ENCODE results near the gene CHRNG. TPM values are rescaled to one million over a fixed set of nuclear protein-coding genes. Genes with fewer than 3 reads are reported as not detected.

Gene CHRNG
- total RNA-seq, 4 donors from 2014 or later, result not detected

DNA sequence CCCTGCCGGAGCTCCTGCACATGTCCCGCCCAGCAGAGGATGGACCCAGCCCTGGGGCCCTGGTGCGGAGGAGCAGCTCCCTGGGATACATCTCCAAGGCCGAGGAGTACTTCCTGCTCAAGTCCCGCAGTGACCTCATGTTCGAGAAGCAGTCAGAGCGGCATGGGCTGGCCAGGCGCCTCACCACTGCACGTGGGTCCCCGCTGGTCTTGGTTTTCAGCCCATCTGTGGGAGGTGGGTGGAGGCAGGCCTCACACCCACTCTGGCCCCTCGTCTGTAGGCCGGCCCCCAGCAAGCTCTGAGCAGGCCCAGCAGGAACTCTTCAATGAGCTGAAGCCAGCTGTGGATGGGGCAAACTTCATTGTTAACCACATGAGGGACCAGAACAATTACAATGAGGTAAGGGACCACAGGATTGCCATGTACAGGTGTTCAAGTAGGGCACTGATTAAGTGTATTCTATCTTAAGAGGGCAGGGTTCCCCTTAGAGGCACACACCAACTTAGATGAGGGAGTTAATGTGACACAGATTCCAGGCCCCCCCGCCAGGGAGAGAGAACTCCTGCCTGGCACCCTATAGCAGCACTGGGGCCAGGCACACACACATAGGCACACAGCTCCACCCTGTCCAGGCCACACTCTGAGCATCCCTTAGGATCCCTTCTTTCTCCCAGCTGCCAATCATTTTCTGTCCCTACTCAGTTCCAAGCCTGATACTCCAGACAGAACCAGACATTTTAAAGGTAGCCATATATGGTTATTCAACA, 5.4 kb upstream of the CHRNG start:
- Histone ChIP-seq H3K27ac (no peak overlapping the region), H3K36me3 (no peaks in the 10 kb centered on the region), H3K4me3 (no peak overlapping the region), H3K4me1 (no peaks in the 10 kb centered on the region), H3K27me3 (peaks cover 50% of the 10 kb centered on the region), H3K9me3 (peaks cover 0 to 11% (median 0%) of the 10 kb centered on the region in 3 donors)
- WGBS, 2 donors (ENCODE audit: low coverage in 1 of 2), result 89% methylated on average over 3 of the region's 13 CpGs; no CpG with 5 or more reads in 1 of the 2 donors
- TF ChIP-seq POLR2AphosphoS5 (IDR thresholded peaks at IDR 0.05) (no peak), POLR2A (IDR thresholded peaks at IDR 0.05) (no peak), EP300 (IDR thresholded peaks at IDR 0.05) (no peak)
- TF ChIP-seq, protein P1, sequence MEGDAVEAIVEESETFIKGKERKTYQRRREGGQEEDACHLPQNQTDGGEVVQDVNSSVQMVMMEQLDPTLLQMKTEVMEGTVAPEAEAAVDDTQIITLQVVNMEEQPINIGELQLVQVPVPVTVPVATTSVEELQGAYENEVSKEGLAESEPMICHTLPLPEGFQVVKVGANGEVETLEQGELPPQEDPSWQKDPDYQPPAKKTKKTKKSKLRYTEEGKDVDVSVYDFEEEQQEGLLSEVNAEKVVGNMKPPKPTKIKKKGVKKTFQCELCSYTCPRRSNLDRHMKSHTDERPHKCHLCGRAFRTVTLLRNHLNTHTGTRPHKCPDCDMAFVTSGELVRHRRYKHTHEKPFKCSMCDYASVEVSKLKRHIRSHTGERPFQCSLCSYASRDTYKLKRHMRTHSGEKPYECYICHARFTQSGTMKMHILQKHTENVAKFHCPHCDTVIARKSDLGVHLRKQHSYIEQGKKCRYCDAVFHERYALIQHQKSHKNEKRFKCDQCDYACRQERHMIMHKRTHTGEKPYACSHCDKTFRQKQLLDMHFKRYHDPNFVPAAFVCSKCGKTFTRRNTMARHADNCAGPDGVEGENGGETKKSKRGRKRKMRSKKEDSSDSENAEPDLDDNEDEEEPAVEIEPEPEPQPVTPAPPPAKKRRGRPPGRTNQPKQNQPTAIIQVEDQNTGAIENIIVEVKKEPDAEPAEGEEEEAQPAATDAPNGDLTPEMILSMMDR (IDR thresholded peaks at IDR 0.05), result no peak
- peak; percentile 12 for ATAC-seq

DNA sequence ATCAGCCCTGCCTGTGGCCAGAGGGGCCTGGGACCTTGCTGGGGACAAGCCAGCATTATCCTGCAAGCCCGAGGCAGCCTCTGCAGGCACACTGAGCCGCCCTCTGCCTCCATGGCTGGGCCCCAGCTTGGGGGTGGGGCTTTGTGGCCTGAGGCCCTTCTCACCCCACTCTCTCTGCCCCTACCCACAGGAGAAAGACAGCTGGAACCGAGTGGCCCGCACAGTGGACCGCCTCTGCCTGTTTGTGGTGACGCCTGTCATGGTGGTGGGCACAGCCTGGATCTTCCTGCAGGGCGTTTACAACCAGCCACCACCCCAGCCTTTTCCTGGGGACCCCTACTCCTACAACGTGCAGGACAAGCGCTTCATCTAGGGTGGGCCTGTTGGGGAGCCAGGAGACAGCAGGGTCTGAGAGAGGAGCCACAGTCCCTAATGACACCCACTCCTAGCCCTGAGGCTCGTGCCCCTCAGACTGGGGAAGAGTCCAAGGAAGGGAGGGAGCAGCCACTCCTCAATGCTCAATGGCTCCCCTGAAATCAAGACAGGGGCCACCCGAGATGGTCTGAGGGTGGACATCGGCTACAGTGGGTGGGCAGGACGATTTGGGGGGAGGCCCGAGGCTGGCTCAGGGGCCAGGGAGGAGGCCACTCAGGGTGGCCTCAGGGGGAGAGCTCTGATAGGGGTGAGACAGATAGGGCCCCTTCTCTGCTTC, 4.4 kb upstream of the CHRNG start:
- Histone ChIP-seq H3K36me3 (no peaks in the 10 kb centered on the region), H3K27ac (no peak overlapping the region), H3K9me3 (peaks cover 0 to 11% (median 0%) of the 10 kb centered on the region in 3 donors), H3K4me1 (no peaks in the 10 kb centered on the region), H3K4me3 (no peak overlapping the region), H3K27me3 (peaks cover 55% of the 10 kb centered on the region)
- ATAC-seq, result no peak
- TF ChIP-seq POLR2AphosphoS5 (IDR thresholded peaks at IDR 0.05), result no peak
- TF ChIP-seq POLR2A (IDR thresholded peaks at IDR 0.05), result no peak
- TF ChIP-seq EP300 (IDR thresholded peaks at IDR 0.05), result no peak
- TF ChIP-seq, protein P1 (IDR thresholded peaks at IDR 0.05), result no peak
- 80% methylated on average over 1 of the region's 14 CpGs; no CpG with 5 or more reads in 1 of the 2 donors for WGBS, 2 donors (ENCODE audit: low coverage in 1 of 2)

DNA sequence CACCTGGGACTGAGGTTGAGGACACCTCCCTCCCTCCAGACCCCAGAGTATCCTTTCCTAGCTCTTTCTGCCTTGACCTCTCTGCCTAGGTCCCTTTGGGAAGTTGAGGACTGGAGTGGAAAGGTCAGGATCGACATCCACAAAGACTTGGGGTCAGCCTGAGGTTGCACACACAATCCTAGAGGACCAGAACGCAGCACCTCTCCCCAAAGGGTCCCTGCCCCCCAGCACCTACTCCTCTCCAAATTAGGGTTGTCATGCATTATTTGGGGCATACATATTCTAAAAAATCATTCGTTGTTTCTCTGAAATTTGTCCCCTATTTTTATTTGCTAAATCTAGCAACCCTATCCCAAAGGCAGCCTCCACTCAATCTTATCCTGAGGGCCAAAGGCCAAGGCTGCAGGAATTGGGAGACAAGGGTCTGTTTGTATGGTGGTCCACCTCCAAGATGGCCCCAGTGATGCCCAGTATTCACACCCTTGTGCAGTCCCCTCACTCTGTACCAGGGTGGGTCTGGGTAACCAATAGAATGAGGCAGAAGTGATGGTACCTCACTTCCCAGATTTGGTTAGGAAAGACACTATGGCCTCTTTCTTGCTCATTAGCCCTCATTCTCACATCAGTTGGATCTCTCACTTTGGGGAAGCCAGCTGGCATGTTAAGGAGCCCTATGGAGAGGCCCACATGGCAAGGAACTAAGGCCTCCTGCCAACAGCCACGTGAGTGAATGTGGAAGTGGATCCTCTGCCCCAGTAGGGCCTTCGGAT, 3.5 kb upstream of the CHRNG start:
- WGBS, 2 donors (ENCODE audit: low coverage in 1 of 2), result 88% methylated on average over 2 of the region's 5 CpGs; no CpG with 5 or more reads in 1 of the 2 donors
- H3K27ac ChIP-seq, result no peak overlapping the region

DNA sequence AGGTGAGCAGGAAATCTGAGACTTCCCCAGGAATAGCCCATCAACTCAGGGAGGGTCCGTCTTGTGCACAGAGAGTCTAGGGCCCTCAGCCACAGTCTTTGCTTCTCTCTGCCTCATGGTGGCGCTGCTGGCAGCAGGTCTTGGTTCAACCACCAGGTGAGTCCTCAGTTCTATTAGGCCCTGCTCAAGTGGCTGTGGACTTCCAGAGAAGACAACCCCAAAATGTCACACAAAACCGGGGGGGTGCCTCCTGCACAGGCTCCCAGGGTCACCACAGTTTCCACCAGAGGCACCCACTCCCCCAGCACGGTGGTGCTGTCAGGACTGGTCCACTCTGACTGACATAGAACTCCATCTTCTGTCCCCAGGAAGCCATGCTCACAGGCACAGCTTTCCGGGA, 2.4 kb upstream of the CHRNG start:
- Histone ChIP-seq H3K27me3 (peaks cover 70% of the 10 kb centered on the region), H3K36me3 (no peaks in the 10 kb centered on the region), H3K4me3 (no peak overlapping the region), H3K27ac (no peak overlapping the region), H3K4me1 (no peaks in the 10 kb centered on the region), H3K9me3 (peaks cover 0 to 11% (median 0%) of the 10 kb centered on the region in 3 donors)
- no peak for ATAC-seq
- no peak for TF ChIP-seq EP300 (IDR thresholded peaks at IDR 0.05)
- no peak for TF ChIP-seq POLR2AphosphoS5 (IDR thresholded peaks at IDR 0.05)
- TF ChIP-seq, protein P1 (IDR thresholded peaks at IDR 0.05), result no peak
- TF ChIP-seq POLR2A (IDR thresholded peaks at IDR 0.05), result no peak
- 80% methylated on average over 2 of the region's 5 CpGs; no CpG with 5 or more reads in 1 of the 2 donors for WGBS, 2 donors (ENCODE audit: low coverage in 1 of 2)

More for the DNA sequence above, 3.5 kb upstream of the CHRNG start:
- ATAC-seq, result no peak
- no peaks in the 10 kb centered on the region for H3K4me1 ChIP-seq
- H3K4me3 ChIP-seq, result no peak overlapping the region
- peaks cover 0 to 11% (median 0%) of the 10 kb centered on the region in 3 donors for H3K9me3 ChIP-seq
- TF ChIP-seq EP300 (IDR thresholded peaks at IDR 0.05) (no peak), POLR2A (IDR thresholded peaks at IDR 0.05) (no peak), POLR2AphosphoS5 (IDR thresholded peaks at IDR 0.05) (no peak)
- TF ChIP-seq, protein P1 (IDR thresholded peaks at IDR 0.05), result no peak
- H3K36me3 ChIP-seq, result no peaks in the 10 kb centered on the region
- H3K27me3 ChIP-seq, result peaks cover 62% of the 10 kb centered on the region
